Measurements from ENCODE around the gene CFAP58.

Gene CFAP58

DNA sequence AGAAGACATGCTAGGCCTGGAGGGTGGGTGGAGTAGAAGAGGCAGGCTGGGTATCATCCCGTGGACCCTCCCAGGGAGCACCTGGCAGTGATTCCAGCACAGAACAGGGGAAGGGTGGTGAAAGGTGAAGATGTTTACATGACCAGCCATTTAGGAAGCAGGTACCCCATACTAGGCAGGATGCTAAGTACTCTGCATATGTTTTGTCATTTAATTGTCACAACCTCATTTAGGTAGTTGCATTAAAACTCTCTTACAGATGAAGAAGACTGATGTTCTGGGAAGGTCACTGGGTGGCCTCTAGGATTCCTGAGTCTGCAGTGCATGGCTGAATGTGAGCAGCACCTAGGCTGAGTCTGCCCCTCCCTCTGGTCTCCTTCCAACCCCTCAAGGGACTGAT lies 30.5 kb upstream of the CFAP58 start:
- no peak for DNase-seq (ENCODE audit: low read depth)

DNA sequence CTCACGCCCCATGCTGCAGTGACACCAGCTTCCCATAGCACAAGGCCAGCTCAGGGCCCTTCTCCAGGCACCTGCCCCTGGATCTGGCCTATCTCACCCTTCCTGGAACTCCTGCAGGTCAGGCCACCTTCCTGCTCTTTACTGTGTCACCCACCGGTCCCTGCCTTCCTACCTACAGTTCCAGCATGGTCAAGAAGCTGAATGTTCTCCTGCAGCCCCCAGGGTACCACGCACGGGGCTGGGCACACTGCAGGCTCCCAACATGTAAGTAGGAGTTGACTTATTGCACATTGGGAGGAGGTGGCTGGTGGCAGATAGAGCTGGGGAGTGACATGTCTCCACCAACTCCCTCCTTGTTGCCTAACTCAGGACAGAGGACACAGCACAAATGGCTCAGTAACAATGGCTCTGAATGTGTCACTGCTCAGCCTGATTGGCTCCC lies 29.9 kb upstream of the CFAP58 start:
- no peak for DNase-seq (ENCODE audit: low read depth)

DNA sequence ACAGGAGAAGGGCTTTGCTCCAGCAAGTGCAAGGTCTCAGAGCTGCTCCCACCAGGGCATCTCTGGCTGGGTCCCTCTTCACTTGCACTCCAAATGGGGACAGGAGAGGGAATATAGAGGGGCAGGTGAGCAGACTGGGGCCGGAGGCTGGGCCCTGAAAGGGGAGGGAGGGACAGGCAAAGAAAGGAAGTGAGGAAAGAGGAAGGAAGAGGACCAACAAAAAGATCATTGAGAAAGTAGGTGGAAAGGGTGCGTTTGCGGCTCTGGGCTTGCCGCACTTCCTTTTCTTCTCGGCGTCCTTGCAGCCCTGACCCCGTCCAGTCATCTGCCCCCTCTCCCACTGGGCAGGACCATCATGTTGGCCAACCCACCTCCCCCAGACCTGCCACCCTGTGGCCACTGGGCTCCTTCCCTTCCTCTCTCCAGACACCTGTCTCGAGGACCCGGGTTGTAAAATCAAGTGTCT lies 29.4 kb upstream of the CFAP58 start:
- no peak for DNase-seq (ENCODE audit: low read depth)

DNA sequence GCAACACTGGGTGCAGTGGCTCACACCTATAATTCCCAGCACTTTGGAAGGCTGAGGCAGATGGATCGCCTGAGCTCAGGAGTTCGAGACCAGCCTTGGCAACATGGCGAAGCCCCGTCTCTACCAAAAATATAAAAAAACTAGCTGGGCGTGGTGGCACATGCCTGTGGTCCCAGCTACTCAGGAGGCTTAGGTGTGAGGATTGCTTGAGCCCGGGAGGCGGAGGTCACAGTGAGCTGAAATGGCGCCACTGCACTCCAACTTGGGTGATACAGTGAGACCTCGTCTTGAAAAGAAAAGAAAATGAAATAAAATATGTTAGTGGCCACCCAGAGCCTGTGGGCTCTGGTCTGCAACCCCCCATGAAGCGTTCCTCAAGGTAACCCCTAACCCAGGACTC lies 28.7 kb upstream of the CFAP58 start:
- no peak for DNase-seq (ENCODE audit: low read depth)

DNA sequence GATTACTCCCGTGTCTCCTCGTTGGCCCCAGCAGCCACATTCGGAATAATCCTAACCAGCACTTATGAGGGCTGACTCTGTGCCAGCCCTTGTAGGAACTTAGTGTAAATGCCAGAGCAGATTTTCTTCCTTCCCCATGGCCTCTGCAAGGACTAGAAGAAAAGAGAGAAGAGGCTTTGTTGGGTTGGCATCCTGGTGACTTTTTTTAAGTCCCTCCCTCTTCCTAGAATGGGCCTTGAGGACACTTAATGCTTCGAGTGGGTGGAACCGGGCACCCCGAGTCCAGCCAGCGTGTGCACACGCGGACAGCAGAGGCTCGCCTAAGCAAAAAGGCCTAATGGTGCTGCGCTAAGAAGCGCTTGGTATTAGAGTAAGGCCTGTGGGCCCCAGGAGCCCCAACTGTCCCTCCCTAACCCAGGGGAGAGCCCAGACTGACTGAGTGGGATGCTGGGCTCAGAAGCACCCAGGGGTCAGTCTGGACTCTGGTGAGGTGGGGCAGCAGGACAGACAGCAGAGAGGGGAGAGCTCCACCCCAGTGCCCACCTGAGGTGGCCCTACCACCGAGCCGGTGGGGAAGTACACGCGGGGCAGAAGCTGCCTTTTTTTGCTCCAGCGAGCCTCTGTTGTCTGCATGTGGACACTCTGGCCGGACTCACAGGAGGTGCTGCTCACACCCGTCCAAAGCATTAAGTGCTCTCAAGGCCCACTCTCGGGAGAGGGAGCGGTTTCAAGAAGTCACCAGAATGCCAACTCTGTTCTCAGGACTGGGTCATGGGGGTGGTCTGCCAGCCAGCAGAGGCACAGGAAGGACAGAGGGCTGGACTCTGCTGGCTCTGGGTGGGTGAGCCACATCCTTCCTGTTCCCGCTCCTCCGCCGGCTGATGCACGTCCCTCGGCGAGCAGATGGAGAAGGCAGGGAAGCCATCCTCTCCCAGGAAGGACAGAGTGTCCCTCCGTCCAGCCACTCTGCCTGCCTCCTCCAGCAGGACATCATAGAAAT lies 27.9 kb upstream of the CFAP58 start:
- no peak for DNase-seq (ENCODE audit: low read depth)

DNA sequence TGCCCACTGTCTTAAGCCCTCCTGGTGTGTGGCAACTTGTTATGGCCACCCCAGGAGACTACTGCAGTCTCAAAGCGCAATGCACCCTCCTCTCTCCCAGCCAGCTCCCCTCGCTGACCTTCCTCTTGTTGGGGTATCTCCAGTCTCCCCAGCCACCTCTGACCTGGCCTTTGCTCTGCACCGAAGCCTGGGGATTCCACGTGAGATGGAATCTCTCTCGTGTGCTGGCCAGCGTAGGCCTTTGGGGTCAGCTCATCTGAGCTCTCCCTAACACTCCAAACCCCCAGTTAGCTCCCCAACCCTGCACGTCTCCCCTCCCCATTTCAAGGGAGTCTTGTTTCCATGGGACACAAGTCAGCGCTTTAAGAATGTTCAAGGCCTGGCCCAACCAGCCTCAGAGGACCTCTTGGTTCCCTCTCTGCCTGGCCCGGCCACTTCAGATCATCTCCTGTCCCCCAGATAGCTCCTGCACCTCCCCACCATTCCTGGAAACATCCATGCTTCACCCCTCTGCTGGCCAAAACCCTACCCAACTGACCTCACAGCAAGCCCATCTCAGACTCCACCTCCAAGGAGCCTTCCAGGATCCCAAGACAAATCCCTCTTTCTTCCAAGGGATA lies 26.5 kb upstream of the CFAP58 start:
- no peak for DNase-seq (ENCODE audit: low read depth)

DNA sequence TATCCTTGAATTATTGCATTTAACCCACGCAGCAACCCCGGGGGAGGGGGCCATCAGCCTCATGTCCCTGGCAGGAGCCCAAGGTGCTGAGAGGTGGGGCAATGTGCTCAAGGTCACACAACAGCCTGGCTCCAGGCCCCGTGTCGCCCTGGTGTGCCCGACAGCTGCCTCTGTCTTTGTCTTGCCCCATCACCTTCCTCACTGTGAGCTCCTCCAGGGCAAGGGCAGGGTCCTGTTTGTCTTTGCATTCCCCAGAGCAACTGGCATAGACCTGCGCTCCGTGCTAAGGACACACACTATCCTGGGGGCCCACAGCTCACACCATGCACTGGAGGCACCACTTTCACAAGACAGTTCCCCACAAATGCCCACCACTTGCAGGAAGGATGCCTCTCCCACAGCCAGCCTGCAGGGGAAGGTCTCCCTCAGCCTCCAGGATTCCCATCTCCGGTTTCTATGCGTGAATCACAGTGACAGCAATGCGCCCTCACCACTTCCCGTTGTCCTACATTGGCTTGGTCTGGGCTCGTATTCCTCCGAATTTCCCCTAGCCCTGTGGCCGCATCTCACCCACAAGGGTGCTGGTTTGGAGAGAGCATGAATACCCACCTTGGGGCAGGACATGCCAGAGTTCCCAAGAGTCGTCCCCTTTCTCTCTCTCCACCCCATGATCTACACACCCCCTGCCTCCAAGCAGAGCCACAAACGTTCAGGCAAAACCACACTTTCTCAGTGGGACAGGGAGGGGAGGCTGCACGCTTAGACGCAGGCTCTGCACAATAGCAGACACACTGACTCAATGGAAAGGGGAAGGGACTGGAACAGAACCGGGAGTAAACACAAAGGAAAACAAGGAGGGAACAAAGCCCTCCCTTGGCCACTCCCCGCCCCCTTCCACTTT lies 25.6 kb upstream of the CFAP58 start:
- DNase-seq (ENCODE audit: low read depth): no peak

DNA sequence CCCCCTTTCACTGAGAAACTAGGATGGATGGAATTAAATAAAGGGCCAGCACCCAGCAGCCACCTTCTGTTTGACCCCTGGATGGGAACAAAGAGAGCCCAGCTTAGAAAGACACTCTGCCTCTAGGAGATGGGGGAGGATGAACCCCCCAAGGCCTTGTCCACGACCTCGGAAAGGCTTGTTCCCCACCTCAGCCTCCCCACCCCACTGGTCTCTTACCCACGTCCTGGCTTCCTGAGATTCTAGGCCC lies 25.1 kb upstream of the CFAP58 start:
- DNase-seq (ENCODE audit: low read depth): no peak

DNA sequence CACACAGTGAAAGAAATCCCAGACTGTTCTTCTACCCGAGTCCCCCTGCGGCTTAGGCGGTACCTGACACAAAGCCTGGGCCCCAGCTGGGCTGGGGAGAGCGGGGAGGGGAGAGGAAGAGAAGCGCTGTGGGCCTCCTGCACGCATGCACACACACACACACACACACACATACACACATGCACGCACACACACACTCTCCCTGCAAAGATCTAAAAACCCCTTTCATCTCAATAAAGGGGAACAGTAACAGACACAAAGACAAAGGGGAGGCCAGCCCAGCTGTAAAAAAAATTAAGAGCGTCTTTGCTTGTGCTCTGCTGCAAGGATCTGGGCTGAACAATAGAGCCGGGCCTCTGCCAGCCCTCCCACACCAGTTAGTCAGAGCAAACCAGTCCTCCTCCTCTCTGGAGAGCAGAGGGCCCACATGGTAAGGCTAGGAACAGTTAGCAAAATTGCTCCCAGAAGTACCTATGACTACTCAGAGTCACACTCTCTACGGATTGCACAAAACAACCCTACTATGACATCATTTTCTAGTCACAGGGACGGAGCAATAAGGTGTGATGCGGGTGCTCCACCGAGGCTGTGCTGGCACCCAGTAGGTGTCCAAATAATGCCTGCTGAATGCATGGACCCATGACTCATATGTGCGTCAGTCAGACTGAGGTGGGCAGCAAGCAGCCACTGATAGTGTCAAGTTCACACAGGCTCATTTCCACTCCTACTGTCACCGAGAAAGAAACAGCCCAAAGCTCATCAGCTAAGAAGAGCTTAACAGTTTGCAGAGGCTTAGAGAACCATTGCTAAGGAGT lies 24.5 kb upstream of the CFAP58 start:
- DNase-seq (ENCODE audit: low read depth): peak; percentile 47

DNA sequence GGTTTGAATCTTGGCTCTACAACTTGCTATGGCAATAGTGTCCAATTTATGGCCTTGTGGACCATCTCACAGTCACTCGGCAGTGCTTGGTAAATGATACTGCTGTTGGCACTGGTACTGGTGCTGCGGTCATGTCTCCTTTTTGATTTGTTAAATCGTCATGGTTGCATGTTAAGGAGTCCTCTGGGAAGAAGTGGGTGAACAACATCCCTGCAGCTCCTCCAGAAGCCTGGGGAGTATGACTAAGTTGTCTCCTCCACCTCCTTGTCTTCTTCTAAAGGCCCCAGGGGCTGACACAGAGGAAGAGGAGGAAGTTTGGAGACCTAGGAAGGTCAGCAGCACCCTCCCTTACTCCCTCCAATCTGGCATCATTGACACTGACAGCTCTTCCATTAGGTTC lies 23.9 kb upstream of the CFAP58 start:
- DNase-seq (ENCODE audit: low read depth): no peak

DNA sequence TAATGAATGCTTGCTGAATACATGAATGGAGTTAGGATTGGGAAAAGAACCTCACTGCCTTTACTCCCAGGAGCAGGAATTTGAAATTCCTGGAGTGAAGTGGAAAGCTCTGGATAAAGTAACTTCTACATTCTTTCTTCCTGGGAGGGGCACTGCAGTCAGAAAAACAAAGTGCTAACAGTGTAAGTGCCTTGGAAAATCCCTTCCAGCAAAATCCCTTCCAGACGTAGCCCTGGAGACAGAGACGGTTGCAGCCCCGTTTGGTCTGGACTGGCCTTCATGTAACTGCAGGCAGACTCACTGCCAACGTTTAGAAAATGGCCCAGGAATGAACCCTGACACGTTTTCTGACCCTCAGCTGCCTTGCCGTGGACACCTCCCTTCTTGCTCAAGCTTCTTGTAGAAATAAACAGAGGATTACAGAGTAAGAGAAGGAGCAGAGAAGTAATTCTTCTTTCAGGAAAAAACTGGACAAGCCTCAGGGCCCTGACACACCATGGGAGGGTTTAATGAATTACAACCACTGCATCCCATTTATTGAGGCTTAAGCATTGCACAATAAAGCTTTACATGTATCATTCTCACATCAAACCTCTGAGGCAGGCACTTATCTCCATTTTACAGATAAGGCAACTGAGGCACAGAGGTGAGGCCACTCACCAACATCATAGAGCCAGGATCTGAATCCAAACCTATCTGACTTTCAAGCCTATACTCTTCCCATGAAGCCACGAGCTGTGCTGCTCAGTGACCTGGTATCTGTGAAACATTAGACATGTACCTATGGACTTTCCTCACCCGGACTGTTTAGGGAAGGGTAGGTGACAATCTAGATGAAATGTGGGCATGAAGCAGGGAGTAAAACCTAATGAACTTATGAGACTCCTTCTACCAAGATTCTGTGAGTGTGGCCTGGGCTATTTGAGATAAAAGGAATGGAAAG lies 23.2 kb upstream of the CFAP58 start:
- no peak for DNase-seq (ENCODE audit: low read depth)

DNA sequence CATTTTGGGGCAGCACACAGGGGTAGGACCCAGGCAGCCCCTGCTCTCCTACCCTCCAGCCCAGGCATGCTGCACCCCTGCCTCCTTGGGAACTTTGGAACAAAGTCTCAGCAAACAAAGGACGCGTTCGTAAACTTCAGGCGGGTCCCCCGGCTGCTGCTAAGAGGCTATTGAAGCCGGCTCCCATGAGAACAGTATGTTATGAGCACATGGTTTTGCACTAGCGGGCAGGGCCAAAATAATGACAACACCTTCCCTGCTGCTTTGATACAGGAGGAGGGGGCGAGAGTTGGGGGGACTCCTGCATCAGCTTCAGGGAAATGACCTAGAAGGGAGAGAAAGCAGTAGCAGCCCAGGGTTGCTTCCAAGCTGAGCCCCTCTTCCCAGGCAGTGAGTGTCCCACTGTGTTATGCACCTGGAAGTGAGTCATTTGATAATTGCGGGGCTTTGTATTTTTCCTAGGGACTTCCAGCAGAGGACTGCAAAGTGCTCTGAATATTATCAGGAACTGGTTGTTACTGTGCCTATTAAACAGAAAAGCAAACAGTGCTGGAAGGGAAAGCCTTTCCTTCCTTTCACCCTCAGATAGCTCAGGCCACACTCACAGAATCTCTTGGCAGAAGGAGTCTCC lies 22.3 kb upstream of the CFAP58 start:
- no peak for DNase-seq (ENCODE audit: low read depth)

DNA sequence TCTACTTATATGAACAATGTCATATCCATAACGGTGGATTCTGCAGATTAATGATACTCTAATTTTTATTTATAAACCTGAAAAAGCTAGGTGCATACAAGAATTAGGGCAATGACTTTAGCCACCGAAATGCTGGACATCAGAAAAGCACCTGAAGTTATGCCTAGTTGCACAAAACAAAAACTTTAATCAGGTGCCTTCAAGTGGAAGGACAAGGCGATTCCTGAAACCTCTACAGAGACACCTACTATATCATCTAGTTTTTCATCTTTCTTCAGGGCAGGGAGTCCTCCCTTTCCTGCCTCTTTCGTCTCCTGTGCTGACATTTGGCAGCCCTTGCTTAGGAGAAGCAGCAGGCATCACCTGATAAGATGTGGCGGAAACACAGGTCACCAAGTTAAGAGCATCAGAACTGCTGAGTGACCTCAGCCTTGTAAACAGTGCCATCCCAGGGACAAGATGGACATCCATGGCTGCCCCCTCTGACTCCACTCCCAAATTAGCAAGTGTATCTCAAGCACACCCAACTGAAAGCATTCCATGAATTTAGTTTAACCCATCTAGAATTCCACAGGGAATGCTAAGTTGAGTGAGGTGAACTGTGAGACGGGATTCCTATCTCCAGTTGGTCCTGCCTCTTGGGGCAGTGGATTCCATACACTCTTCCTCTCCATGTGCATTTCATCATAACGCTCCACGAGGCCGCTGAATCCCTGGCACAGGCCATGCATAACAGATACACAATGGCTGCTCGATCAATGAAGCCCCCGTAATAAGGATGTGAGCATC lies 21.2 kb upstream of the CFAP58 start:
- DNase-seq (ENCODE audit: low read depth): no peak

DNA sequence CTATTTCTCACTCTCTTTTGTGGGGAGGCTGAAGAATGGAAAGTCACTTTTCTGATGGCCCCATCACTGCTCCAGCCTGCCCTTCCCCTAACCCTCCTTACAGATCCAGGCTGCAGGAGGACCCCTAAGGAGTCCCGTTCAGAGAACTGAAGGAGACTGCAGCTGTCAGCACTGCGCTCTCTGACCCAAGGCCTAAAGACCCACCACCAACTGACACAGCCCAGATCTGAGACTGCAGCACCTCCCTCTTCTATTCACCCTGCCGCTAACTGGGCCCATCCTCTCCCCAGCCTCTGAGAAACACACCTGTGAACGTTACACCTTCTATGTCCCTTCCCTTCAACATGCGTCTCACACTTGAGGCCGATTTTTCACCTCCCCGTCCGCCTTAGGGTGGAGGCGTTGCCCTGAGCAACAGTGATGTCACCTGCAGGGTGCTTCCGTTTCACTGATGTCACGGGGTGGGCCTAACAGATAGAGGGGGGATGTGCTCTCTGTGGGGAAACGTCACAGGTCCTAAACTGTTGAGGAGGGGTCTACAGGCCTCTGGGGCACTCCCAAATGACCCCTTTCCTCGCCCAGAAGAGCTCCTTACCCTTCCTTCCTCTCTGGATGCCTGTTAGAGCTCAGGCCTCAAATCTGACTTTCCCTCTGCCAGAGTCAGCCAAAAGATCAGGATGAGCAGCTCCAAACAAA lies 20.5 kb upstream of the CFAP58 start:
- DNase-seq (ENCODE audit: low read depth): peak; percentile 52

DNA sequence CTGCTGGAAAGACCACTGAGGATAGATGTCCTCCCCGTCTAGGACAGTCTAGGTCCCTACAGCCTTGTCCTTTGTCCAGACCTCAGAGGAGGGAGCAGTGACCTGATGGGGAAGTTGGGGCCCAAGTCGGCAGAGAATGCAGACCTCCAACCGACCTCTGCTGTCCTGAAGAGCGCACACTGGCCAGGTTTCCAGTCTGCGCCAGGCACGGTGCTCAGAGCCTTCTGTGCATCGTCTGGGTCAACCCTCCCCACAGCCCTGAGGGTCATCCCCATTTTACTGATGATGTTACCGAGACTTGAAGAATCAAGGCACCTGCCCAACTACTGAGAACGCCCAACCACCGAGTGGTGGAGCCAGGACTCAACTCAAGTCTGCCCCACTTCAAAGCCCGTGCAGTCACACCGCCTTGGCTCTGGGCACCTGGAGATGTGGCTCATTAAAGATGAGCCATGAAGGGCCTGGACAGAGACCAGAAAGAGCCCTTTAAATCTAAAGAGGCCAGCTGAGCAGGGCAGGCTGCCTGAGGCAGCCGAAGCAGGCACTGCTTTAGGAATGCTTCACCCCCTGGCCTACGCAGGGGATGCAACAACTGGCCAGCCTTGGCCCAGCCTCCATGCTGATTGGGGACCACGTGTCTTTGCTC lies 19.8 kb upstream of the CFAP58 start:
- no peak for DNase-seq (ENCODE audit: low read depth)

DNA sequence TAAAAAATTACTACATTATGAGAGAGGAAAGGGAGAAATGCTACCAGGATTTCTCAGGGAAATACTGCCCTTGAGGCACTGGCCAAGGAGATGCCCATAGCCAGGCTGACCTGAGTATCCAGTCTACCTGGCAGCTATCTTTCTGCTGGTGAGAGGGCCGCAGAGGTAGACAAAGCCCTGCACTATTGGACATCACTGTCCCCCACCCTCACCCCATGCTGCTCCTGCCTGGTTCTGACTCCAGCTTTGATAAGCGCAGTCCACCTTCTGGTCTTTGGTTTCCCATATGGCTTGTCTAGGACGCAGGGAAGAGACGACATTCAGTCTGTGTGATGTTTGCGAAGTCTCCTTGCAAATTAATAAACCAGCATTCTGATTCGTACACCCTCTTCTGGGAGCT lies 19.1 kb upstream of the CFAP58 start:
- DNase-seq (ENCODE audit: low read depth): no peak

DNA sequence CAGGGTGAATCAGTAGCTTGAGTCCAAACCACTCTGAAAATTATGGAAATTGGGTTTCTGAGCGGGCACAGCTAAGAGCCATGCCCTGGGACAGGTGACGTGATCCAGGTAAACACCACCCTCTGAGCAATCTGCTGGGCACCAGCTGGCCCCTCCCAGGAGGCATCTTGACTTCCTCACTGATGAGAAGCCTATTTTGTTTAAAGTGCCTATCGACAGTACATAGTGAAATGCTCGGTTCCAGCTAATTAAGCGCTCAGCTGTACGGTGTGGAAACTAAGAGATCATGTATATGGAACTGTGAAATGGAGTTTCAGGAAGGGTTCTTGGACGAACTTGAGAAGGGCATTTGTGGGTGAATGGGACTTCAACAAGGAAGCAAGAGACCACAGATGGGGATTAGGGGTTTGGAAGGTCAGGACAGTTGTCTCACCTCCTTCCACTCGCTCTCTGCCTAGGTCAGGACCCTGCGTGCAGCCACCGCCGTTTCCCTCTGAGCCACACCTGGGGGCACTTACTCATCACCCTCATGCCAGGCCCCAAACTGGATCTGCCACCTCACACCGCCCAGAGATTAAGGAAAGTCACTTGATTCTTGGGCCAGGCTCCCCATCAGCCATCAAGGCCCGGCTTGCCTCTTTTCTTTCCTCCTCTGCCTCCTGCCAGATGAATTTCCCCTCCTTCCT lies 18.5 kb upstream of the CFAP58 start:
- DNase-seq (ENCODE audit: low read depth): no peak
